A549 (cell line): ENCODE results near the gene CXCR4. TPM values are rescaled to one million over a fixed set of nuclear protein-coding genes. Genes with fewer than 3 reads are reported as not detected.

Source experiments
- ATAC-seq, 2 experiments: fragments of 200-7000 bp in 1 of 2; fragments of >200 bp in 1 of 2; cut with Nextera tagmentation in 1 of 2; cut with Tn5 transposase in 1 of 2; 3 replicates each; pipeline versions ENCODE4 v1.8.0 to v1.9.1; 2018 to 2020; ENCODE audit warnings: mild to moderate bottlenecking in 1 of 2, moderate library complexity in 1 of 2
- CTCF ChIA-PET: fragments of 300-600 bp; sonication (Branson Sonifier 250); formaldehyde crosslinking; extraction: SDS; loops from one replicate; lab custom pipeline; 2021; ENCODE audit warnings: antibody characterized with exemption, inconsistent platforms; lab: Yijun Ruan, JAX
- POLR2A ChIA-PET: fragments of 350-600 bp; formaldehyde crosslinking; extraction: SDS; loops from one replicate; lab custom pipeline; 2021; ENCODE audit warnings: antibody characterized with exemption, inconsistent platforms; lab: Yijun Ruan, JAX
- DNase-seq, 2 experiments: peaks; one replicate each; pipeline versions ENCODE4 v3.0.0 to v3.0.0-alpha.2; 2011 to 2016; ENCODE audit warnings: low read depth in 1 of 2, low spot score in 1 of 2
- FAIRE-seq: peaks from 2 replicates; lab custom pipeline; 2011; peaks lifted over from hg19 to GRCh38; lab: Jason Lieb, UNC
- H3K27ac ChIP-seq, 2 experiments: fragments of >200 bp; sonication (Bioruptor Twin); formaldehyde crosslinking; 3 replicates each; pipeline ENCODE4 v1.5.1; 2016 to 2017
- H3K4me1 ChIP-seq: fragments of >200 bp; sonication (Bioruptor Twin); formaldehyde crosslinking; 3 replicates; pipeline ENCODE4 v1.6.1; 2016
- H3K4me2 ChIP-seq: fragments of >200 bp; sonication (Bioruptor Twin); formaldehyde crosslinking; 3 replicates; pipeline ENCODE4 v1.6.1; 2016
- H3K4me3 ChIP-seq: fragments of >200 bp; sonication (Bioruptor Twin); formaldehyde crosslinking; 3 replicates; pipeline ENCODE4 v1.5.1; 2016
- H3K9me3 ChIP-seq: fragments of >200 bp; sonication (Bioruptor Twin); formaldehyde crosslinking; 3 replicates; pipeline ENCODE4 v1.6.1; 2016
- ATOH8 ChIP-seq: fragments of 250-450 bp; sonication (Bioruptor Pico); IDR thresholded peaks from 2 replicates; pipeline ENCODE4 v1.5.0; 2020; ENCODE audit warnings: low read depth, mild to moderate bottlenecking, moderate library complexity
- CEBPB ChIP-seq, 2 experiments: fragments of >200 bp in 1 of 2; sonication (Bioruptor Twin) in 1 of 2; formaldehyde crosslinking in 1 of 2; IDR thresholded peaks; 2 replicates each; pipeline ENCODE4 v1.6.1; 2012 to 2016
- CHD2 ChIP-seq: fragments of 150-350 bp; IDR thresholded peaks from 2 replicates; pipeline ENCODE4 v1.6.1; 2014; ENCODE audit warnings: low read length; ENCODE audit not compliant: partially characterized antibody
- CHD4 ChIP-seq: fragments of 200-600 bp; sonication (generic); IDR thresholded peaks from 2 replicates; pipeline ENCODE4 v1.6.1; 2016; ENCODE audit warnings: antibody characterized with exemption, mild to moderate bottlenecking, borderline replicate concordance
- CTCF ChIP-seq: fragments of >200 bp; sonication (Bioruptor Twin); formaldehyde crosslinking; IDR thresholded peaks from 3 replicates; pipeline ENCODE4 v1.5.1; 2016
- E2F6 ChIP-seq: IDR thresholded peaks from 2 replicates; pipeline ENCODE4 v1.6.1; 2012; ENCODE audit warnings: low read depth, borderline replicate concordance
- EHMT2 ChIP-seq: fragments of 200-600 bp; sonication (generic); IDR thresholded peaks from 2 replicates; pipeline ENCODE4 v1.6.1; 2016; ENCODE audit warnings: antibody characterized with exemption, low read depth, mild to moderate bottlenecking, moderate library complexity
- FOSB ChIP-seq: fragments of 250-450 bp; sonication (Bioruptor Pico); IDR thresholded peaks from 2 replicates; pipeline ENCODE4 v1.5.0; 2020; ENCODE audit warnings: mild to moderate bottlenecking, moderate library complexity
- FOXS1 ChIP-seq: fragments of 250-450 bp; sonication (Bioruptor Pico); IDR thresholded peaks from 2 replicates; pipeline ENCODE4 v1.5.0; 2020; ENCODE audit warnings: mild to moderate bottlenecking, moderate library complexity
- GATA3 ChIP-seq: IDR thresholded peaks from 2 replicates; pipeline ENCODE4 v1.6.1; 2012; ENCODE audit warnings: borderline replicate concordance
- HMGXB4 ChIP-seq: fragments of 250-450 bp; sonication (Bioruptor Pico); IDR thresholded peaks from 2 replicates; pipeline ENCODE4 v1.5.0; 2021; ENCODE audit warnings: mild to moderate bottlenecking, moderate library complexity, borderline replicate concordance
- HOXA7 ChIP-seq: fragments of 250-450 bp; sonication (Bioruptor Pico); IDR thresholded peaks from 2 replicates; pipeline ENCODE4 v1.5.0; 2020; ENCODE audit warnings: mild to moderate bottlenecking, moderate library complexity
- HOXB5 ChIP-seq: fragments of 250-450 bp; sonication (Bioruptor Pico); IDR thresholded peaks from 2 replicates; pipeline ENCODE4 v1.5.0; 2020; ENCODE audit warnings: mild to moderate bottlenecking, moderate library complexity
- KDM5A ChIP-seq: fragments of 200-600 bp; sonication (generic); IDR thresholded peaks from 2 replicates; pipeline ENCODE4 v1.6.1; 2016; ENCODE audit warnings: antibody characterized with exemption, mild to moderate bottlenecking
- PBX3 ChIP-seq: IDR thresholded peaks from 2 replicates; pipeline ENCODE4 v1.6.1; 2012
- PHF8 ChIP-seq: fragments of 200-600 bp; sonication (generic); IDR thresholded peaks from 2 replicates; pipeline ENCODE4 v1.6.1; 2016; ENCODE audit warnings: low read depth, mild to moderate bottlenecking, antibody characterized with exemption, moderate library complexity, borderline replicate concordance
- RARB ChIP-seq: fragments of 250-450 bp; sonication (Bioruptor Pico); IDR thresholded peaks from 2 replicates; pipeline ENCODE4 v1.8.0; 2021; ENCODE audit warnings: mild to moderate bottlenecking, moderate library complexity
- TP53 ChIP-seq: fragments of 250-450 bp; sonication (Bioruptor Pico); IDR thresholded peaks from 2 replicates; pipeline ENCODE4 v1.5.0; 2021; ENCODE audit warnings: mild to moderate bottlenecking, moderate library complexity
- ZC3H11A ChIP-seq: fragments of 450-650 bp; IDR thresholded peaks from 2 replicates; pipeline ENCODE4 v1.6.1; 2014; ENCODE audit warnings: antibody characterized with exemption, mild to moderate bottlenecking
- ZFP36 ChIP-seq: fragments of 450-650 bp; IDR thresholded peaks from 2 replicates; pipeline ENCODE4 v1.6.1; 2014; ENCODE audit warnings: borderline replicate concordance; ENCODE audit not compliant: partially characterized antibody
- ZSCAN20 ChIP-seq: fragments of 250-450 bp; sonication (Bioruptor Pico); IDR thresholded peaks from 2 replicates; pipeline ENCODE4 v1.8.0; 2022; ENCODE audit warnings: mild to moderate bottlenecking, moderate library complexity
- WGBS: methylation state at CpG from one replicate; pipeline ENCODE4 v1.1.6; 2017; ENCODE audit errors: missing lambda C conversion rate; 5-methylcytosine and 5-hydroxymethylcytosine counted together
- polyA plus RNA-seq, 4 experiments: library from polyadenylated mRNA; depleted of rRNA in 3 of 4; stranded (reverse); fragments of >200 nt; fragmentation: RNase III in 1 of 4; extraction: RNeasy Plus Mini Kit Qiagen cat#74134 plus additional on column Dnase treatment in 1 of 4; gene quantifications; 2 replicates in 3 of 4; 3 replicates in 1 of 4; pipeline ENCODE4 v1.2.3, GENCODE V29; 2011 to 2017

The CXCR4 gene
- polyA plus RNA-seq, 2 of the 4 experiments (the other 2 are of a cell fraction): 0.09 to 0.16 TPM

- ATAC-seq (no peak), DNase-seq (no peak), FAIRE-seq (no peak)
- WGBS: 26% methylated on average over 6 of the region's 6 CpGs
- Histone ChIP-seq H3K9me3 (no peaks in the 10 kb centered on the region), H3K27ac (no peak overlapping the region), H3K4me1 (no peaks in the 10 kb centered on the region), H3K4me2 (no peak overlapping the region), H3K4me3 (no peak overlapping the region)
- TF ChIP-seq CHD2 (no peak), PHF8 (no peak), GATA3 (no peak), HOXB5 (CRISPR knock-in tag) (no peak)
- ChIA-PET CTCF (interaction anchor here (1.0 kb wide), 1 partner anchor 14 kb away, joined by 3 read pairs; no protein-coding TSS in a partner anchor), POLR2A (no interaction called here)
These were observed 25.9 kb upstream of the CXCR4 start for GRCh38 chr2:136143603-136144451.

- FAIRE-seq (no peak), ATAC-seq (no peak), DNase-seq (no peak)
- H3K27ac ChIP-seq: no peak overlapping the region
- ChIA-PET CTCF (no interaction called here), POLR2A (no interaction called here)
- no peak for TF ChIP-seq TP53
- no peak for TF ChIP-seq PBX3
- TF ChIP-seq CHD4: no peak
- no peak for TF ChIP-seq E2F6
- no peak for TF ChIP-seq ATOH8
- no peak for TF ChIP-seq FOXS1 (CRISPR knock-in tag)
- no peak for TF ChIP-seq KDM5A
- TF ChIP-seq ZFP36: no peak
- TF ChIP-seq FOSB: no peak
- no peak for TF ChIP-seq HOXA7 (CRISPR knock-in tag)
- TF ChIP-seq ZC3H11A: no peak
- TF ChIP-seq EHMT2: no peak
- no peak for TF ChIP-seq CEBPB (IDR thresholded peaks at IDR 0.05)
- TF ChIP-seq ZSCAN20: no peak
- TF ChIP-seq CTCF: no peak
- no peak for TF ChIP-seq RARB (CRISPR knock-in tag)
- TF ChIP-seq HMGXB4 (CRISPR knock-in tag): no peak
- H3K9me3 ChIP-seq: no peaks in the 10 kb centered on the region
- H3K4me2 ChIP-seq: no peak overlapping the region
- no peak overlapping the region for H3K4me3 ChIP-seq
- H3K4me1 ChIP-seq: 0 out of 3 replicates have a peak, but pooled peaks cover 4% of the 10 kb centered on the region
- 24% methylated on average over 7 of the region's 7 CpGs for WGBS
These were observed 23.7 kb upstream of the CXCR4 start for GRCh38 chr2:136141510-136142149.
